GM18520 (cell line): ENCODE data around the gene RPL28.
A peak's percentile ranks its signal among the peaks of the same experiment; 100 is the strongest.

Experiments
- ATAC-seq: cut with Tn5 transposase; IDR thresholded peaks from one replicate; pipeline ENCODE4 v1.9.1; 2021; ENCODE audit not compliant: unreplicated experiment

RPL28 gene

GRCh38 chr19:55385724-55386492 lies at the start of gene RPL28:
TSS of gene RPL28 (plus strand) at chr19:55385932. CDS start at chr19:55386358, 426 bp downstream.
- ATAC-seq = peak; percentile 71

DNA sequence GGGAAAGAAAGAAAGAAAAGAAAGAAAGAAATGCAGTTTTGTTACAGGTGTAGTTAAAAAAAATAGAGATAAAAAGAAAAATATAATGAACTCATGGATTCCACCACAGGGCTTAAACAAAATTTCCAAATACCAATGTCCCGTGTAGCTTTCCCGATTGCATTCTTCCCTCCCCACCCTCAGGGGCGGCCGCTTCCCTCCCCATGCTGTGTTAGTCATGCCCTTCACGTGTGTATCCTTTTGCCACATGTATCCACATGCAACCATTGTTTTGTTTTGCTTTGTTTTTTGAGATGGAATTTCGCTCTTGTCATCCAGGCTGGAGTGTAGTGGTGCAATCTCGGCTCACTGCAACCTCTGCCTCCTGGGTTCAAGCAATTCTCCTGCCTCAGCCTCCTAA lies 49.6 kb upstream of the RPL28 start:
- no peak for ATAC-seq

DNA sequence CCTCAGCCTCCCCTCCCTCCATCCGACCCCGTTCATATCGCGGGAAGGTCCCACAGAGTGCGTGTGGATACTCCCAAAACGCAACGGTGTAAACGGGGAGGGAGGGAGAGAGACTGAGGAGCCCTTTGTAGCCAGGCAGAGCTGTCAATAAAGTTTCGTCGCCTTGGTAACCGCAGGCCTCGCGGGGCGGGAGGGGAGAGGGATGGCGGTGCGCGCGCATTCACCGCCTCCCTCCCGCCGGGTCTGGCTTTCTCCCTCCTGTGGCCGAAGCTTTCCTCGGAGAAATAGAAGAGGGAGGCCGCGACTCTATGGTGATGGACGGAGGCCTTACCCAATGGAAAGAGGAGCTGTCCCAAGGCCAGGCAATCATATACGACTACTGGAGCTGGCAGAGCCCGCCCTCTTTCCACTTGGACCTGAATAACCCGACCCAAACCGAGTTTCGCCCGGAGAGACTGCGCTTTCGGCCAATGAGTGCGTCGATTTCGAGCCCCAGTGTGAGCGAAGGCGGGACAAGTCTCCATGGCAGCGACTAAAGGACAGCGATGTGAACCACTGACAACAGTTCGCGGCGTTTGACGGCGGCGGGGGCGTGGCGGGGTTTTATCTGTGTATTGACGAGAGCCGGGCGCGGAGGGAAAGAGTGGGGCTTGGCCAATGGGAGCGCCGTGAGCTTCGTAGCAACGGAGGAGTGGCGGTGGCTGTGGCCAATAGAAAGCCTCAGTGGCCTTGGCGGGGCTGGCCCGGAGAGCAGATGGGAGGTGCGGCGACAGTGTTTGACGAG lies 46.4 kb upstream of the RPL28 start, which contains the start of gene KMT5C:
Gene KMT5C, plus strand, starts transcription at position 772 of the 784 bp plus-strand sequence. CDS start 2,061 bp downstream, outside the sequence.
- peak; percentile 81 for ATAC-seq

- ATAC-seq = no peak
Observed at GRCh38 chr19:55339889-55340783, 45.6 kb upstream of the RPL28 start.

DNA sequence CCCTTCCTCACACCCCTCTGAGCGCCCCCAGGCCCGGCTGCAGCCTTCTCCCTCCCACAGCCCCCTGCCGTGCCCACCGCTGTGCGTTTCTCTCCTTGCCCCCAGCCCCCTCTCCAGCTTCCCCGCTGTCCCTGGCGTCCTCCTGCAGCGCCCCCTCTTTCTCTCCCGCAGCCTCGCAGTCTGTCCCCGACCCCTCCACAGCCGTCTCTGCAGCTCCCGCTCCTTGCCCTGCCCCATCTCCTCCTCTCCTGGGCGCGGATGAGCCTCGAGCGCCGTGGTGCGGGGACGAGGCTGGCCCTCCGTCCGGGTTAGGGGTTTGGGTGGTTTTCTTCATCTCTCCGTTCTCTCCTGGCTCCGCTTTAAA lies 45.0 kb upstream of the RPL28 start:
- ATAC-seq = no peak

DNA sequence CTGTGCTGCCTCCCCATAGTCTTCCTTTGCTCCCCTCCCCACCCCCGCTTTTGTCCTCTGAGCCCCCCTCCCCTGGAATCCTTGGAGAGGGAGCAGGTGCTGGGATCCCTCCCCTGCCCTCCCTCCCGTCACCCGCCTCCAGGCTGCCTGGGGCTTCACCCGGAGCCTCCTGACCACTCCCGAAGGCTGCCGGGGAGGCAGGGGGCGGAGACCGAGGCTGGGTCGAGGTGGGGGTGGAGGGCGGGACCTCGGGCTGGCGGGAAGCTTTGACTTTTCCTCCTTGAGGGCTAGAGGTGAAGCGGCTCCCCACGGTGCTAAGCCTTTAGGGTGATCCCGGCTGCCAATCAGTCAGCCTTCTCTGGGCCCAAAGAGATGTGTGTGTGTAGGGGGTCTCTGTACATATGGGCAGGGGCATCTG lies 44.6 kb upstream of the RPL28 start:
- ATAC-seq = no peak

GRCh38 chr19:55341595-55342531 lies 43.9 kb upstream of the RPL28 start:
- ATAC-seq = no peak

GRCh38 chr19:55344444-55344843 lies 41.3 kb upstream of the RPL28 start:
- no peak for ATAC-seq

- ATAC-seq = no peak
Observed at GRCh38 chr19:55345101-55345817, 40.5 kb upstream of the RPL28 start.

DNA sequence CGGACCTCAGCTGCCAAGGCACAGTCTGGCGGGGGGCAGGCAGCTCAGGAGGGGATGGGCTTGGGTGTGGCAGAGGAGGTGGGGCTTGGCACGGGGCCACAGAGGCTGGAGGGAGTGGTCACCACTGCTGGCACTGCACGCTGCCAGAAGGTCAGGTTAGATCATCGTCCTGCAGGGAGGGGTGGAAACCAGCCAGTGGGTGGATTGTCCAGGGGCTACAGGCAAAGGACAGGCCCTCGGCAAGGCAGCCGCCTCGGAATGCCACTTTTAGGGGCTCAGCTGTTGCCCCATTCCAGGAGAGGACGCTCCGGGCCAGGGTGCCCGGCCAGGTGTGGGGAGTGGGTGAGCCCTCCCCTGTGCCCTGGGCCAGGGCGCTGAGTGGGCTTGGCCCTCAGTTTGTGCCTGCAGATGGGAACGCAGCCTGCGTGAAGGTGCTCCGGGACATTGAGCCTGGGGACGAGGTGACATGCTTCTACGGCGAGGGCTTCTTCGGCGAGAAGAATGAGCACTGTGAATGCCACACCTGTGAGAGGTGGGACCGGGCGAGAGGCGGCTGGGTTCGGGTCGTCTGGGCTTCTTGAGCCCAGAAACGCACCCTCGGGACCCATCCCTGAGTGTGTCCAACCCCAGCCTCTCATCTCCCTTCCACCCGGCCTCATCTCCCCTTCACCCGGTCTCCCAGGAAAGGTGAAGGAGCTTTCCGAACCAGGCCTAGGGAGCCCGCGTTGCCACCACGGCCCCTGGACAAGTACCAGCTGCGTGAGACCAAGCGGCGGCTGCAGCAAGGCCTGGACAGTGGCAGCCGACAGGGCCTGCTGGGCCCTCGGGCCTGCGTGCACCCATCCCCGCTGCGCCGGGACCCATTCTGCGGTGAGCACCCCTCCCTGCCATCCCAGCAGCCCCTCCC lies 39.7 kb upstream of the RPL28 start:
- ATAC-seq = no peak

DNA sequence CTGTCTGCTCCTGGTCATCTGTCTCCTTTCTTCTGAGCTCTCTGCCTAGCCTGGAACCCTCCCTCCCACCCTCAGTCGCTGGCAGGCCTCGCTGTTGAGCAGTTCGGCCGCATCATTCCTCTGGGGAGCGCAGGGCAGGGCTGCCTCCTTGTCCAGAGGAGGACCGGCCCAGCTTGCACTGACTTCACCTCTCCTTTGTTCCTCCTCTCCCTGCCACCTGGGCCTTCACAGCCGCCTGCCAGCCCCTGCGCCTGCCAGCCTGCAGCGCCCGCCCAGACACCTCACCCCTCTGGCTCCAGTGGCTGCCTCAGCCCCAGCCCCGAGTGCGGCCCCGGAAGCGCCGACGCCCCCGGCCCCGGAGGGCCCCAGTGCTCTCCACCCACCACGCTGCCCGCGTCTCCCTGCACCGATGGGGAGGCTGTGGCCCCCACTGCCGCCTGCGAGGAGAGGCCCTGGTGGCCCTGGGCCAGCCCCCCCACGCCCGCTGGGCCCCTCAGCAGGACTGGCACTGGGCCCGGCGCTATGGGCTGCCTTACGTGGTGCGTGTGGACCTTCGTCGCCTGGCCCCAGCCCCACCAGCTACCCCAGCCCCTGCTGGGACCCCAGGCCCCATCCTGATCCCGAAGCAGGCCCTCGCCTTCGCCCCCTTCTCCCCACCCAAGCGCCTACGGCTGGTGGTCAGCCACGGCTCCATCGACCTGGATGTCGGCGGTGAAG lies 38.8 kb upstream of the RPL28 start:
- ATAC-seq = no peak

DNA sequence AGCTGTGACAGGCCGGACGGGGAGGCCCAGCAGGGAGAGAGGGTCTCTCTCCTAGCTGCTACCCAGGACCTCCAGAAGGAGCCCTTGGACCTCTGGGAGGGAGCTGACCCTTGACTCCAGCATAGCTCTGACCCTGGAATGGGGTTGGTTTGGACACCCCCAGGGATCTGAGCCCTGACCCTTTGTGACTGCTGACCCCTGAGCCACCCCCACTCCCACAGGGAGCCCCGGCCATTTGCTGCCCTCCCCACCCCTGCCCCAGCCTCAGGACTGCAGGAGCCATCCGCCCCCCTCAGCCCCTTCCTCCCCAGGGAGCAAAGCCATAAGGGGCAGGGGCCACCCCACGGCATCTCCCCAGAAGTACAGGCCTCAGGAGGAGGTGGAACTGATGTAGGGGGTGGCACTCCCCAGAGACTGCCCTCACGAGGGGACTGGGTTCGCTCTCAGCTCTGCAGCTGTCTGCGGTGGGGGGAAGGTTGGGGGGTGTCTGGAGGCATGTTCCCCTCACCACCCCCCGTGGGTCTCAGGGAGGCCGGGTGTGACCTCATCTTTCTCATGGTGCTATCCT lies 38.2 kb upstream of the RPL28 start:
- no peak for ATAC-seq

GRCh38 chr19:55348317-55349034 lies 37.3 kb upstream of the RPL28 start:
- ATAC-seq = no peak

GRCh38 chr19:55350620-55351315 lies 35.0 kb upstream of the RPL28 start:
- no peak for ATAC-seq

DNA sequence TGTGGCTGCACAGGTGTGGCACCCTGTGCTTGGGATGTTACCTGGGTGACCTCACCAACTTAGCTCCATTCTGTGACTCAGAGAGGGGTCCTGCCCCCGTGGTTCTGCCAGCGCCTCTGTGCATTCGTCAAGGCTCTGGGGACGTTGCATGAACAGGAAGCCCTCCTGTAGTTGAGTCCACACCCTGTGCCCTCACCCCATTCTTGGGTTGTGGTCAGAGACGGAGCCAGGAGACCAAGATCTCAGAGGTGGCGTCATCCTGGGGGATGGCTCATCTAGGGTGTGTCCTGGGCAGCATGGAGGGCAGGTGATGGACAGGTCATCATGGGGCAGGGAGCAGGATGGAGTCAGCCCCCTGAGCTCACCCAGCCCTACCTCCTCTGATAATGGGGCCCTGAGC lies 33.7 kb upstream of the RPL28 start:
- ATAC-seq = no peak

- ATAC-seq = no peak
Observed at GRCh38 chr19:55352549-55353145, 33.1 kb upstream of the RPL28 start.
